ENCODE results near the gene OTOP2.

DNA sequence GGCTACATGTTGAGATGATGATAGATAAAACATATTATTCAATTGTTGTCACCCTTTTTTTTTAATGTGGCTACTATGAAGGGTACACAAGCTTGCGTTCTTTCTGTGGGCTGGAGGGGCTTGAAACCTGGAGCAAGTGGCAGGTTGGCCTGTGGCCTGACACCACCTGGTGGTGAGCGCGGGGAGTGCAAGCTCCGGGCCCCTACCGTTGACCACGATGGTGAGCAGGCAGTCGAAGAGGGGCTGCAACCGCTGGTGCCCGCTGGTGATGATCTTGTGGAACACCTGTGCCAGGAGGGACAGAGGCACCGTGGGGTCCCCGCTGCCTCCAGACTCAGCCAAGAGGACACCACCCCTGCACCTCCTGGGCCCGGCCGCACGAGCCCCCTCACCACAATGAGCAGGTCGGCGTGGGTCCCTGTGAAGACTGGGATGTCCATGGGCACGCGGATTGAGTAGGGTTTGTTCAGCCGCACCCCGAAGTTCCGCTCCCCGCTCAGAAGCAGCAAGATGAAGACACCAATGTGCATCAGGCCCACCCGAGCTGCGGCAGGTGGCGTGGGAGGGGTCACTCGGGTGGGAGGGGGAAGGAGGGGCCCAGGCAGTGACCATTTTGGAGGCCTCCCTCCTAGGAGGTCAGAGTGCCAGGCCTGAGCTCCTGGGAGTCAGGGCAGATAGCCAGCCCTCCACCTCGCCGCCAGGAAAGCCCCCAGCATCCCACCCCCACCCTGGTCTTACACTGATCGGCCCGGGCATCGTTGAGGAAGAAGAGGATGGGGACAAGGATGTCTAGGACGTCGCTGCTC lies 34.1 kb downstream of the OTOP2 start:
- TF ChIP-seq, protein P1, sequence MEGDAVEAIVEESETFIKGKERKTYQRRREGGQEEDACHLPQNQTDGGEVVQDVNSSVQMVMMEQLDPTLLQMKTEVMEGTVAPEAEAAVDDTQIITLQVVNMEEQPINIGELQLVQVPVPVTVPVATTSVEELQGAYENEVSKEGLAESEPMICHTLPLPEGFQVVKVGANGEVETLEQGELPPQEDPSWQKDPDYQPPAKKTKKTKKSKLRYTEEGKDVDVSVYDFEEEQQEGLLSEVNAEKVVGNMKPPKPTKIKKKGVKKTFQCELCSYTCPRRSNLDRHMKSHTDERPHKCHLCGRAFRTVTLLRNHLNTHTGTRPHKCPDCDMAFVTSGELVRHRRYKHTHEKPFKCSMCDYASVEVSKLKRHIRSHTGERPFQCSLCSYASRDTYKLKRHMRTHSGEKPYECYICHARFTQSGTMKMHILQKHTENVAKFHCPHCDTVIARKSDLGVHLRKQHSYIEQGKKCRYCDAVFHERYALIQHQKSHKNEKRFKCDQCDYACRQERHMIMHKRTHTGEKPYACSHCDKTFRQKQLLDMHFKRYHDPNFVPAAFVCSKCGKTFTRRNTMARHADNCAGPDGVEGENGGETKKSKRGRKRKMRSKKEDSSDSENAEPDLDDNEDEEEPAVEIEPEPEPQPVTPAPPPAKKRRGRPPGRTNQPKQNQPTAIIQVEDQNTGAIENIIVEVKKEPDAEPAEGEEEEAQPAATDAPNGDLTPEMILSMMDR (IDR thresholded peaks at IDR 0.05; ENCODE audit: insufficient read depth, low read depth, low read length): peak; percentile 67
- TF ChIP-seq EZH2 (IDR thresholded peaks at IDR 0.05; ENCODE audit: insufficient read depth, low read length): no peak
